NAMALWA (cell line): ENCODE results near the gene PEX16.
"Not testable (repeated sequence)": the region's sequence is repeated elsewhere in the genome, so short reads cannot be mapped to it uniquely, and the experiment has no call there.

Experiments used
- DNase-seq: peaks from one replicate; pipeline ENCODE4 v3.0.0-alpha.2; 2015; ENCODE audit warnings: low spot score

Gene PEX16

GRCh38 chr11:45918331-45918941, 759 bp upstream of the PEX16 start:
- peak; percentile 72 for DNase-seq

GRCh38 chr11:45917286-45917622, 423 bp downstream of the PEX16 start:
- DNase-seq = no peak

- no peak for DNase-seq
These were observed 2.2 kb downstream of the PEX16 start for GRCh38 chr11:45915446-45915845.

GRCh38 chr11:45913942-45914635, 3.6 kb downstream of the PEX16 start:
- no peak for DNase-seq

GRCh38 chr11:45913514-45913913, 4.2 kb downstream of the PEX16 start:
- DNase-seq = no peak

GRCh38 chr11:45910623-45911022, 7.1 kb downstream of the PEX16 start:
- no peak for DNase-seq

- no peak for DNase-seq
These were observed 7.8 kb downstream of the PEX16 start for GRCh38 chr11:45909594-45910475.

GRCh38 chr11:45907911-45908370, 9.7 kb downstream of the PEX16 start:
- no peak for DNase-seq

- DNase-seq = no peak
These were observed 10.6 kb downstream of the PEX16 start, which contains the start of gene FREY1 for GRCh38 chr11:45906965-45907611. Gene FREY1 (minus strand): TSS chr11:45907271. CDS start chr11:45907245, 26 bp downstream.

- DNase-seq = no peak
These were observed 11.5 kb downstream of the PEX16 start for GRCh38 chr11:45906096-45906682.

GRCh38 chr11:45905576-45905975, 12.1 kb downstream of the PEX16 start:
- DNase-seq = not testable (repeated sequence)

- no peak for DNase-seq
These were observed 12.6 kb downstream of the PEX16 start for GRCh38 chr11:45905095-45905494.

- DNase-seq = no peak
These were observed 13.3 kb downstream of the PEX16 start for GRCh38 chr11:45904309-45904915.

- no peak for DNase-seq
These were observed 15.0 kb downstream of the PEX16 start for GRCh38 chr11:45902452-45903380.

GRCh38 chr11:45901626-45902025, 16.1 kb downstream of the PEX16 start:
- DNase-seq = no peak

- no peak for DNase-seq
These were observed 16.6 kb downstream of the PEX16 start for GRCh38 chr11:45900916-45901617.

GRCh38 chr11:45900175-45900800, 17.4 kb downstream of the PEX16 start:
- DNase-seq = not testable (repeated sequence)

- peak; percentile 33 for DNase-seq
These were observed 18.1 kb downstream of the PEX16 start for GRCh38 chr11:45899448-45900174.

- no peak for DNase-seq
These were observed 18.6 kb downstream of the PEX16 start for GRCh38 chr11:45899086-45899447.
